ENCODE results near the gene NLGN1. TPM values are rescaled to one million over a fixed set of nuclear protein-coding genes. Genes with fewer than 3 reads are reported as not detected.

NLGN1 gene
- total and polyA plus RNA-seq, 9 of the 15 experiments (the other 6 are each of a cell fraction or from before 2014, with no cell fraction given): under 0.01 to 0.01 TPM; not detected in 7

- POLR2A ChIA-PET: no interaction called here
- Histone ChIP-seq H3K9me3 (replicated peaks; ENCODE audit: control insufficient read depth, insufficient read depth, low read depth, low read length) (no peaks in the 10 kb centered on the region), H3K27ac (ENCODE audit: extremely low read depth, low read depth, low read length) (no peak overlapping the region), H3K9ac (ENCODE audit: insufficient read depth in 1 of 2, low read depth in 2 of 2, low read length in 2 of 2) (no peak overlapping the region), H3K4me3 (no peak overlapping the region), H3K4me2 (ENCODE audit: insufficient read depth, low read length) (no peak overlapping the region), H3K4me1 (replicated peaks in 1 of 2; ENCODE audit: control insufficient read depth in 2 of 2, insufficient read depth in 2 of 2, low read length in 2 of 2) (no peaks in the 10 kb centered on the region), H3K79me2 (ENCODE audit: control insufficient read depth, insufficient read depth, low read length) (no peaks in the 10 kb centered on the region), H4K20me1 (replicated peaks; ENCODE audit: control insufficient read depth, insufficient read depth, low read length) (no peaks in the 10 kb centered on the region), H3K36me3 (ENCODE audit: control insufficient read depth, insufficient read depth, low read length) (no peaks in the 10 kb centered on the region), H2AFZ (ENCODE audit: low read depth, low read length) (no peak overlapping the region), H3K27me3 (ENCODE audit: control insufficient read depth in 2 of 2, insufficient read depth in 2 of 2, low read length in 2 of 2) (no peaks in the 10 kb centered on the region), H3K9me1 (ENCODE audit: control insufficient read depth, insufficient read depth, low read length) (no peaks in the 10 kb centered on the region)
- FAIRE-seq (no peak), ATAC-seq (no peak), DNase-seq (ENCODE audit: extremely low read depth in 1 of 4, low spot score in 3 of 4) (no peak)
- intact Hi-C loops (cut with micrococcal nuclease) (no loop called here), in situ Hi-C loops (cut with MboI) (no loop called here)
- CTCF ChIA-PET (ENCODE audit: low intra/inter-chr PET ratio): no interaction called here
- BruUV-seq (replicated peaks): no TSS peak
- 6% methylated on average over 1 of the region's 1 CpG for WGBS (ENCODE audit: insufficient coverage, low coverage, missing lambda C conversion rate)
- TF ChIP-seq BRCA1 (IDR thresholded peaks at IDR 0.05): no peak
- no peak for TF ChIP-seq BRCA1 (CRISPR knock-in tag; IDR thresholded peaks at IDR 0.05)
- no peak for TF ChIP-seq KLF10 (CRISPR knock-in tag; IDR thresholded peaks at IDR 0.05)
- no peak for TF ChIP-seq E2F4 (CRISPR knock-in tag; IDR thresholded peaks at IDR 0.05; ENCODE audit: low read depth)
- TF ChIP-seq CEBPZ (IDR thresholded peaks at IDR 0.05; ENCODE audit: borderline replicate concordance, low read depth, low read length): no peak
- no peak for TF ChIP-seq LCOR (CRISPR knock-in tag; IDR thresholded peaks at IDR 0.05)
- TF ChIP-seq TCF7L2 (IDR thresholded peaks at IDR 0.05; ENCODE audit: low read depth, low read length): no peak
- no peak for TF ChIP-seq ZNF785 (CRISPR knock-in tag; IDR thresholded peaks at IDR 0.05)
- no peak for TF ChIP-seq KLF1 (tag; IDR thresholded peaks at IDR 0.05)
- TF ChIP-seq DMBX1 (CRISPR knock-in tag; IDR thresholded peaks at IDR 0.05; ENCODE audit: borderline replicate concordance): no peak
- TF ChIP-seq ATF2 (CRISPR knock-in tag; IDR thresholded peaks at IDR 0.05): no peak
- no peak for TF ChIP-seq DIDO1 (tag; IDR thresholded peaks at IDR 0.05; ENCODE audit: low read depth)
- TF ChIP-seq HMG20B (CRISPR knock-in tag; IDR thresholded peaks at IDR 0.05): no peak
- no peak for TF ChIP-seq NUFIP1 (IDR thresholded peaks at IDR 0.05; ENCODE audit: partially characterized antibody)
- no peak for TF ChIP-seq IRF2 (CRISPR knock-in tag; IDR thresholded peaks at IDR 0.05)
These were observed 244.2 kb downstream of the NLGN1 start for GRCh38 chr3:173641696-173642095.
